Transverse colon (tissue), 4 donors: ENCODE data around the gene RBM8A.

ENCODE experiments used
- CTCF ChIP-seq, 5 experiments: fragments of 200-600 bp in 3 of 5; fragments of 450-650 bp in 2 of 5; sonication (generic) in 3 of 5; IDR thresholded peaks; 1 replicate in 2 of 5; 2 replicates in 3 of 5; pipeline ENCODE4 v1.5.1; 2016 to 2017; ENCODE audit warnings: antibody characterized with exemption in 5 of 5, inconsistent platforms in 3 of 5, mild to moderate bottlenecking in 2 of 5, moderate library complexity in 1 of 5
- POLR2A ChIP-seq: fragments of 450-650 bp; IDR thresholded peaks from one replicate; pipeline ENCODE4 v1.6.1; 2016; ENCODE audit warnings: antibody characterized with exemption, mild to moderate bottlenecking, moderate library complexity
- POLR2AphosphoS5 ChIP-seq, 3 donors: sonication (generic); formaldehyde crosslinking; IDR thresholded peaks; one replicate each; pipeline ENCODE4 v1.6.1; 2016; ENCODE audit warnings: antibody characterized with exemption in 3 of 3

GRCh38 chr1:145958734-145959133 is 31.4 kb upstream of the RBM8A start:
- TF ChIP-seq CTCF (IDR thresholded peaks at IDR 0.05) (no peak), POLR2A (no peak), POLR2AphosphoS5 (IDR thresholded peaks at IDR 0.05) (no peak)
